H1 (cell line): ENCODE data around the gene ADARB2. TPM values are rescaled to one million over a fixed set of nuclear protein-coding genes. Genes with fewer than 3 reads are reported as not detected.

Source experiments
- CTCF ChIA-PET: fragments of 300-600 bp; sonication (Branson Sonifier 250); formaldehyde crosslinking; loops from one replicate; lab custom pipeline; 2021; ENCODE audit not compliant: partially characterized antibody; lab: Charles Lee
- POLR2A ChIA-PET: fragments of 300-600 bp; sonication (Branson Sonifier 250); formaldehyde crosslinking; loops from one replicate; lab custom pipeline; 2021; ENCODE audit warnings: inconsistent platforms; ENCODE audit not compliant: partially characterized antibody; lab: Charles Lee
- DNase-seq, 2 experiments: peaks; one replicate each; pipeline versions ENCODE4 v3.0.0 to v3.0.0-alpha.2; 2010 to 2022; ENCODE audit warnings: low spot score in 2 of 2, low read depth in 1 of 2, mixed read lengths in 1 of 2
- FAIRE-seq: peaks from 2 replicates; lab custom pipeline; 2011; peaks lifted over from hg19 to GRCh38; lab: Jason Lieb, UNC
- H2AFZ ChIP-seq: 2 replicates; pipeline ENCODE4 v1.8.1; 2012; ENCODE audit warnings: low read length, inconsistent platforms
- H2AK5ac ChIP-seq: 2 replicates; pipeline ENCODE4 v1.6.1; 2013; ENCODE audit warnings: low read depth, low read length
- H2BK120ac ChIP-seq: replicated peaks from 2 replicates; pipeline ENCODE3; 2013; ENCODE audit warnings: low read depth, low read length, inconsistent platforms
- H2BK12ac ChIP-seq: 2 replicates; pipeline ENCODE4 v1.6.1; 2013; ENCODE audit warnings: low read depth, low read length
- H2BK15ac ChIP-seq: 2 replicates; pipeline ENCODE4 v1.6.1; 2013; ENCODE audit warnings: low read length
- H2BK20ac ChIP-seq: 2 replicates; pipeline ENCODE4 v1.6.1; 2013; ENCODE audit warnings: low read length
- H2BK5ac ChIP-seq: 2 replicates; pipeline ENCODE4 v1.6.1; 2013; ENCODE audit warnings: low read depth, low read length
- H3K14ac ChIP-seq: 2 replicates; pipeline ENCODE4 v1.6.1; 2013; ENCODE audit warnings: inconsistent platforms; ENCODE audit not compliant: insufficient read length
- H3K18ac ChIP-seq: 2 replicates; pipeline ENCODE4 v1.6.1; 2013; ENCODE audit warnings: low read length; ENCODE audit errors: extremely low read depth
- H3K23ac ChIP-seq: 2 replicates; pipeline ENCODE4 v1.6.1; 2013; ENCODE audit warnings: inconsistent platforms; ENCODE audit not compliant: insufficient read length
- H3K23me2 ChIP-seq: 2 replicates; pipeline ENCODE4 v1.6.1; 2013; ENCODE audit warnings: low read depth, low read length
- H3K27ac ChIP-seq: 2 replicates; pipeline ENCODE4 v1.6.1; 2011; ENCODE audit warnings: low read depth, low read length, inconsistent platforms
- H3K27me3 ChIP-seq, 4 experiments: replicated peaks in 1 of 4; 1 replicate in 1 of 4; 2 replicates in 3 of 4; pipeline versions ENCODE4 v1.6.1 to v1.8.1; 2011 to 2013; ENCODE audit warnings: low read length in 3 of 4, mild to moderate bottlenecking in 3 of 4, inconsistent platforms in 2 of 4, mixed read lengths in 2 of 4, moderate library complexity in 1 of 4; ENCODE audit not compliant: control insufficient read depth in 3 of 4, insufficient read depth in 3 of 4; ENCODE audit errors: extremely low read depth in 1 of 4
- H3K36me3 ChIP-seq, 4 experiments: 2 replicates each; pipeline versions ENCODE4 v1.6.1 to v1.8.1; 2011 to 2013; ENCODE audit warnings: mild to moderate bottlenecking in 4 of 4, low read length in 3 of 4, moderate library complexity in 2 of 4, control low read depth in 1 of 4, inconsistent platforms in 1 of 4; ENCODE audit not compliant: insufficient read depth in 4 of 4, control insufficient read depth in 2 of 4
- H3K4ac ChIP-seq: replicated peaks from 2 replicates; pipeline ENCODE3; 2013; ENCODE audit warnings: low read length, low read depth, mixed read lengths, inconsistent platforms; ENCODE audit not compliant: insufficient read length
- H3K4me1 ChIP-seq, 4 experiments: replicated peaks in 1 of 4; 1 replicate in 1 of 4; 2 replicates in 3 of 4; pipeline versions ENCODE4 v1.6.1 to v1.8.1; 2011 to 2013; ENCODE audit warnings: low read length in 3 of 4, inconsistent platforms in 2 of 4, mixed read lengths in 1 of 4; ENCODE audit not compliant: insufficient read depth in 4 of 4, control insufficient read depth in 3 of 4
- H3K4me2 ChIP-seq, 2 experiments: 2 replicates each; pipeline versions ENCODE4 v1.6.1 to v1.8.1; 2011 to 2013; ENCODE audit warnings: low read depth in 2 of 2, low read length in 2 of 2, control low read depth in 1 of 2, inconsistent platforms in 1 of 2, mild to moderate bottlenecking in 1 of 2; ENCODE audit not compliant: insufficient read depth in 1 of 2
- H3K4me3 ChIP-seq, 4 experiments: fragments of 200-600, 300-600 bp in 1 of 4; sonication (generic), shearing (Covaris generic), sonication (Bioruptor Twin) in 1 of 4; 2 replicates each; pipeline versions ENCODE4 v1.5.1 to v1.8.1; 2011 to 2016; ENCODE audit warnings: low read length in 4 of 4, low read depth in 3 of 4, control low read depth in 2 of 4, inconsistent platforms in 2 of 4, mild to moderate bottlenecking in 2 of 4, mixed read lengths in 1 of 4, moderate library complexity in 1 of 4; ENCODE audit not compliant: insufficient read depth in 2 of 4; ENCODE audit errors: extremely low read depth in 1 of 4
- H3K56ac ChIP-seq: replicated peaks from 2 replicates; pipeline ENCODE3; 2013; ENCODE audit warnings: low read depth, mild to moderate bottlenecking, mixed read lengths, low read length, inconsistent platforms; ENCODE audit not compliant: insufficient read length
- H3K79me1 ChIP-seq: 2 replicates; pipeline ENCODE4 v1.6.1; 2013; ENCODE audit warnings: low read depth, low read length, control low read depth
- H3K79me2 ChIP-seq, 2 experiments: 2 replicates each; pipeline versions ENCODE4 v1.6.1 to v1.8.1; 2012 to 2013; ENCODE audit warnings: low read length in 2 of 2, mild to moderate bottlenecking in 2 of 2, inconsistent platforms in 1 of 2; ENCODE audit not compliant: insufficient read depth in 2 of 2, control insufficient read depth in 1 of 2
- H3K9ac ChIP-seq, 4 experiments: replicated peaks in 1 of 4; 1 replicate in 1 of 4; 2 replicates in 3 of 4; pipeline versions ENCODE4 v1.6.1 to v1.8.1; 2011 to 2013; ENCODE audit warnings: low read depth in 3 of 4, low read length in 3 of 4, control low read depth in 2 of 4, mild to moderate bottlenecking in 2 of 4, moderate library complexity in 2 of 4, inconsistent platforms in 1 of 4; ENCODE audit errors: extremely low read depth in 1 of 4
- H3K9me3 ChIP-seq, 2 experiments: 2 replicates each; pipeline versions ENCODE4 v1.6.1 to v1.8.1; 2012 to 2013; ENCODE audit warnings: mild to moderate bottlenecking in 2 of 2, moderate library complexity in 2 of 2, control low read depth in 1 of 2, inconsistent platforms in 1 of 2, low read depth in 1 of 2, low read length in 1 of 2, mixed read lengths in 1 of 2; ENCODE audit not compliant: insufficient read depth in 2 of 2
- H4K20me1 ChIP-seq, 2 experiments: replicated peaks in 1 of 2; 2 replicates each; pipeline versions ENCODE3 to v1.8.1; 2011 to 2013; ENCODE audit warnings: inconsistent platforms in 2 of 2, low read length in 2 of 2, mild to moderate bottlenecking in 1 of 2; ENCODE audit not compliant: insufficient read depth in 2 of 2, control insufficient read depth in 1 of 2
- H4K5ac ChIP-seq: 2 replicates; pipeline ENCODE4 v1.6.1; 2013; ENCODE audit warnings: low read length, low read depth, mixed read lengths, inconsistent platforms; ENCODE audit not compliant: insufficient read length
- H4K8ac ChIP-seq: 2 replicates; pipeline ENCODE4 v1.8.0; 2013; ENCODE audit warnings: mild to moderate bottlenecking, moderate library complexity, low read length, inconsistent platforms; ENCODE audit not compliant: insufficient read depth; ENCODE audit errors: extremely low read depth
- H4K91ac ChIP-seq: replicated peaks from 2 replicates; pipeline ENCODE3; 2013; ENCODE audit warnings: low read length, mixed read lengths, inconsistent platforms; ENCODE audit not compliant: insufficient read length
- CHD1 ChIP-seq: IDR thresholded peaks from 2 replicates; pipeline ENCODE4 v1.6.1; 2012; ENCODE audit warnings: low read depth, low read length, improper control_type of control experiment
- EGR1 ChIP-seq: IDR thresholded peaks from 2 replicates; pipeline ENCODE4 v1.6.1; 2011; ENCODE audit warnings: low read depth, low read length, borderline replicate concordance
- HDAC2 ChIP-seq, 2 experiments: fragments of 300-600 bp in 1 of 2; sonication (generic) in 1 of 2; IDR thresholded peaks; 2 replicates each; pipeline ENCODE4 v1.6.1; 2011 to 2012; ENCODE audit warnings: low read depth in 2 of 2, low read length in 2 of 2, mild to moderate bottlenecking in 2 of 2, moderate library complexity in 2 of 2, borderline replicate concordance in 1 of 2, inconsistent platforms in 1 of 2
- MAFK ChIP-seq: IDR thresholded peaks from 2 replicates; pipeline ENCODE4 v1.6.1; 2012; ENCODE audit warnings: low read depth, mild to moderate bottlenecking, improper control_type of control experiment, low read length
- POLR2A ChIP-seq, 2 experiments: IDR thresholded peaks; 1 replicate in 1 of 2; 2 replicates in 1 of 2; pipeline ENCODE4 v1.6.1; 2011; ENCODE audit warnings: low read depth in 2 of 2, low read length in 2 of 2, mild to moderate bottlenecking in 2 of 2; ENCODE audit errors: control extremely low read depth in 1 of 2
- RXRA ChIP-seq: IDR thresholded peaks from 2 replicates; pipeline ENCODE4 v1.6.1; 2011; ENCODE audit warnings: low read depth, mild to moderate bottlenecking, low read length, moderate library complexity; ENCODE audit not compliant: insufficient read depth
- SP1 ChIP-seq: IDR thresholded peaks from 2 replicates; pipeline ENCODE4 v1.6.1; 2011; ENCODE audit warnings: low read depth, low read length
- SUZ12 ChIP-seq: fragments of 200-600 bp; sonication (generic); IDR thresholded peaks from 2 replicates; pipeline ENCODE4 v1.6.1; 2012; ENCODE audit warnings: mild to moderate bottlenecking, inconsistent platforms, low read length, moderate library complexity, mixed read lengths
- WGBS, 2 experiments: shearing (Covaris generic) in 1 of 2; methylation state at CpG; one replicate each; pipeline versions ENCODE4 v1.1.6 to v1.1.7; 2013 to 2015; ENCODE audit warnings: low lambda C conversion rate in 2 of 2, mixed read lengths in 2 of 2, inconsistent platforms in 1 of 2, low coverage in 1 of 2, missing lambda C conversion rate in 1 of 2; ENCODE audit not compliant: insufficient replicate concordance in 2 of 2, insufficient coverage in 1 of 2, insufficient read length in 1 of 2; ENCODE audit errors: extremely low coverage in 1 of 2, missing lambda C conversion rate in 1 of 2; 5-methylcytosine and 5-hydroxymethylcytosine counted together
- polyA plus RNA-seq, 7 experiments: library from polyadenylated mRNA; depleted of rRNA in 3 of 7; stranded (reverse) in 5 of 7; unstranded in 2 of 7; fragments of >200 nt in 5 of 7; fragments of 200-250 nt in 2 of 7; gene quantifications; 1 replicate in 5 of 7; 2 replicates in 1 of 7; 4 replicates in 1 of 7; pipeline versions ENCODE4 v1.2.1 to v1.2.3, GENCODE V29; 2011 to 2013; ENCODE audit warnings: missing spikeins in 2 of 7, mixed read lengths in 2 of 7
- total RNA-seq: library from RNA; stranded (reverse); fragmentation: NEBNext Ultra II Directional; extraction: Animal tissue kit (Norgen Biotek cat#: 25700); gene quantifications from 2 replicates; pipeline ENCODE4 v1.2.1, GENCODE V29; 2021
- TF ChIP-seq, protein P1 (sequence below): IDR thresholded peaks from 2 replicates; pipeline ENCODE4 v1.6.1; 2011; ENCODE audit warnings: low read length, improper control_type of control experiment
- TF ChIP-seq, protein P2 (sequence below): IDR thresholded peaks from 2 replicates; pipeline ENCODE4 v1.6.1; 2012; ENCODE audit warnings: inconsistent platforms

ADARB2 gene
- total and polyA plus RNA-seq, 2 of the 8 experiments (the other 6 are each of a cell fraction or from before 2014, with no cell fraction given) = 2.2 to 2.8 TPM

DNA sequence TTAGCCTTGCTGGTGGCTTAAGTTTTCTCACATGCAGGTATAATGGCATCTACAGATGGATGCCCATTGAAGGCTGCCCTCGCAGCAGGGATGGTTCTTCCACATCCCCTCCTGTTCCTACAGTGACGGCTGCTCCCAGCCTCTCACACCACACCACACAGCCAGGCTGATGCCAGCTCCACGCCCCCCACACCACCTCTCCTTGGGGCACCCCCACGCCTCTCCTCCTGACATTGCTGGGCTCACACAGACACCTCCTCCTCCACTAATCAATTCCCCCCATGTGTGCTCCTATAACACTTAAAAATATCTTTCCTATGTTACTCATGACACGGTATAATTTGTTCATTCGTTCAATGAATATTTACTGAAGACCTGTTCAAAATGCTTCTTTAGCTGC, 437.1 kb downstream of the ADARB2 start:
- H3K36me3 ChIP-seq = no peaks in the 10 kb centered on the region
- POLR2A ChIA-PET = no interaction called here
- CTCF ChIA-PET = interaction anchor here (0.8 to 4.9 kb wide), 5 partner anchors 14 to 120 kb away, joined by 3 to 25 read pairs (median 4); no protein-coding TSS in a partner anchor
- no peaks in the 10 kb centered on the region for H3K79me2 ChIP-seq
- no peaks in the 10 kb centered on the region for H4K20me1 ChIP-seq
- H2BK20ac ChIP-seq = peak overlapping the region; percentile 93; the same call in 1 of the 2 replicates
- DNase-seq = peak in 1 of 2 experiments; percentile 11
- 76% methylated on average over 6 of the region's 6 CpGs; no CpG with 5 or more reads in 1 of the 2 experiments for WGBS, 2 experiments
- no peak overlapping the region for H3K14ac ChIP-seq
- no peak overlapping the region for H2BK5ac ChIP-seq
- H3K4me1 ChIP-seq = peaks cover 0 to 4% (median under 1%) of the 10 kb centered on the region in 4 experiments; a peak in 2 of 7 replicates
- no peak overlapping the region for H3K27ac ChIP-seq
- H3K23me2 ChIP-seq = no peaks in the 10 kb centered on the region
- FAIRE-seq = no peak
- H3K4ac ChIP-seq = no peak overlapping the region
- peak overlapping the region; percentile 84 for H2BK12ac ChIP-seq
- H3K56ac ChIP-seq = no peak overlapping the region
- H3K9me3 ChIP-seq = peaks cover 0 to 6% of the 10 kb centered on the region in 2 experiments; a peak in 2 of 4 replicates
- H3K4me3 ChIP-seq = no peak overlapping the region
- no peak overlapping the region for H3K9ac ChIP-seq
- H2BK120ac ChIP-seq = no peak overlapping the region
- no peak overlapping the region for H3K4me2 ChIP-seq
- H2AK5ac ChIP-seq = peak overlapping the region; percentile 90; the same call in 1 of the 2 replicates
- H2BK15ac ChIP-seq = 0 out of 2 replicates have a peak overlapping the region, but pooled peaks have one; percentile 88
- no peaks in the 10 kb centered on the region for H3K79me1 ChIP-seq
- no peak overlapping the region for H4K5ac ChIP-seq
- no peaks in the 10 kb centered on the region for H3K27me3 ChIP-seq
- H4K91ac ChIP-seq = no peak overlapping the region
- no peak overlapping the region for H4K8ac ChIP-seq
- no peak overlapping the region for H3K23ac ChIP-seq
- no peak overlapping the region for H3K18ac ChIP-seq
- no peak overlapping the region for H2AFZ ChIP-seq
- TF ChIP-seq MAFK (no peak), HDAC2 (IDR thresholded peaks at IDR 0.05; ENCODE audit: borderline replicate concordance in 1 of 2, low read depth in 2 of 2, low read length in 2 of 2) (no peak), EGR1 (no peak), SP1 (no peak), POLR2A (IDR thresholded peaks at IDR 0.05; ENCODE audit: control extremely low read depth in 1 of 2, low read depth in 2 of 2, low read length in 2 of 2) (no peak), CHD1 (no peak), RXRA (no peak), SUZ12 (no peak)
- TF ChIP-seq, protein P1, sequence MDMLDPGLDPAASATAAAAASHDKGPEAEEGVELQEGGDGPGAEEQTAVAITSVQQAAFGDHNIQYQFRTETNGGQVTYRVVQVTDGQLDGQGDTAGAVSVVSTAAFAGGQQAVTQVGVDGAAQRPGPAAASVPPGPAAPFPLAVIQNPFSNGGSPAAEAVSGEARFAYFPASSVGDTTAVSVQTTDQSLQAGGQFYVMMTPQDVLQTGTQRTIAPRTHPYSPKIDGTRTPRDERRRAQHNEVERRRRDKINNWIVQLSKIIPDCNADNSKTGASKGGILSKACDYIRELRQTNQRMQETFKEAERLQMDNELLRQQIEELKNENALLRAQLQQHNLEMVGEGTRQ = no peak
- TF ChIP-seq, protein P2, sequence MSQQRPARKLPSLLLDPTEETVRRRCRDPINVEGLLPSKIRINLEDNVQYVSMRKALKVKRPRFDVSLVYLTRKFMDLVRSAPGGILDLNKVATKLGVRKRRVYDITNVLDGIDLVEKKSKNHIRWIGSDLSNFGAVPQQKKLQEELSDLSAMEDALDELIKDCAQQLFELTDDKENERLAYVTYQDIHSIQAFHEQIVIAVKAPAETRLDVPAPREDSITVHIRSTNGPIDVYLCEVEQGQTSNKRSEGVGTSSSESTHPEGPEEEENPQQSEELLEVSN = no peak
